RWPE1 (cell line): Measurements from ENCODE around the gene TRAPPC12.
"Not testable (repeated sequence)": the region's sequence is repeated elsewhere in the genome, so short reads cannot be mapped to it uniquely, and the experiment has no call there.

Experiments used
- CTCF ChIA-PET: fragments of 350-600 bp; sonication (Branson Sonifier 250); formaldehyde crosslinking; extraction: SDS; loops from one replicate; lab custom pipeline; 2021; lab: Yijun Ruan, JAX
- POLR2A ChIA-PET: fragments of 400-600 bp; formaldehyde crosslinking; extraction: SDS; loops from one replicate; lab custom pipeline; 2020; ENCODE audit warnings: antibody characterized with exemption; ENCODE audit not compliant: low non-redundant PET; lab: Yijun Ruan, JAX
- DNase-seq: peaks from one replicate; pipeline ENCODE4 v3.0.0; 2012; ENCODE audit warnings: low spot score
- H3K27ac ChIP-seq: fragments of 450-650 bp; 2 replicates; pipeline ENCODE4 v1.5.1; 2017
- TF ChIP-seq, protein P1 (sequence below): fragments of 450-650 bp; conservative IDR thresholded peaks from 2 replicates; pipeline ENCODE4 v1.5.1; 2017; ENCODE audit warnings: low read depth, mild to moderate bottlenecking

Gene TRAPPC12

DNA sequence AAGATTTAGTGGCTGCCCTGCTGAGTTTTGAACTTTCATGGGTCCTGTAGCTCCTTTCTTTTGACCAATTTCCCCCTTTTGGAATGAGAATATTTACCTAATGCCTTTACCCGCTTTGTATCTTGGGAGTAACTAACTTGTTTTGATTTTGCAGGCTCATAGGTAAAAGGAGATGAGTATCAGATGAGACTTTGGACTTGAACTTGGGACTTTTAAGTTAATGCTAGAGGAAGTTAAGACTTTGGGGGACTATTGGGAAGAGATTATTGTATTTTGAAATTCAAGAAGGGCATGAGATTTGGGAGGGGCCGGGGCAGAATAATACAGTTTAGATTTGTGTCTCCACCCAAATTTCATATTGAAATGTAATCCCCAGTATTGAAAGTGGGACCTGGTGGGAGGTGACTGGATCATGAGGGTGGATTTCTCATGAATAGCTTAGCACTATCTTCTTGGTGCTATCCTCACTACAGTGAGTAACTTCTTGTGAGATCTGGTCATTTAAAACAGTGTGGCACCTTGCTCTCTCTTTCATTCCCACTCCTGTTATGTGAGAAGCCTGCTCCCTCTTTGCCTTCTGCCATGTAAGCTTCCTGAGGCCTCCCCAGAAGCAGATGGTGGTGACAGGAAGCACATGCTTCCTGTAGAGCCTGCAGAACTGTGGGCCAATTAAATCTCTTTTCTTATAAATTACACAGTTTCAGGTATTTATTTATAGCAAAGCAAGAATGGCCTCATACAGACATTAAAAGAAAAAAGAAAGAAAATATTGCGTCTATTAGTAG is 133.7 kb downstream of the TRAPPC12 start:
- no peak overlapping the region for H3K27ac ChIP-seq
- DNase-seq: no peak
- TF ChIP-seq, protein P1, sequence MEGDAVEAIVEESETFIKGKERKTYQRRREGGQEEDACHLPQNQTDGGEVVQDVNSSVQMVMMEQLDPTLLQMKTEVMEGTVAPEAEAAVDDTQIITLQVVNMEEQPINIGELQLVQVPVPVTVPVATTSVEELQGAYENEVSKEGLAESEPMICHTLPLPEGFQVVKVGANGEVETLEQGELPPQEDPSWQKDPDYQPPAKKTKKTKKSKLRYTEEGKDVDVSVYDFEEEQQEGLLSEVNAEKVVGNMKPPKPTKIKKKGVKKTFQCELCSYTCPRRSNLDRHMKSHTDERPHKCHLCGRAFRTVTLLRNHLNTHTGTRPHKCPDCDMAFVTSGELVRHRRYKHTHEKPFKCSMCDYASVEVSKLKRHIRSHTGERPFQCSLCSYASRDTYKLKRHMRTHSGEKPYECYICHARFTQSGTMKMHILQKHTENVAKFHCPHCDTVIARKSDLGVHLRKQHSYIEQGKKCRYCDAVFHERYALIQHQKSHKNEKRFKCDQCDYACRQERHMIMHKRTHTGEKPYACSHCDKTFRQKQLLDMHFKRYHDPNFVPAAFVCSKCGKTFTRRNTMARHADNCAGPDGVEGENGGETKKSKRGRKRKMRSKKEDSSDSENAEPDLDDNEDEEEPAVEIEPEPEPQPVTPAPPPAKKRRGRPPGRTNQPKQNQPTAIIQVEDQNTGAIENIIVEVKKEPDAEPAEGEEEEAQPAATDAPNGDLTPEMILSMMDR: no peak
- POLR2A ChIA-PET: no interaction called here
- CTCF ChIA-PET: no interaction called here

GRCh38 chr2:3515438-3515837 is 135.9 kb downstream of the TRAPPC12 start:
- CTCF ChIA-PET, H3K27ac ChIP-seq, DNase-seq, POLR2A ChIA-PET: not testable (repeated sequence)

- POLR2A ChIA-PET: no interaction called here
- no peak overlapping the region for H3K27ac ChIP-seq
- CTCF ChIA-PET: no interaction called here
- TF ChIP-seq, protein P1: no peak
- DNase-seq: no peak
Measured at GRCh38 chr2:3516831-3517230, 137.3 kb downstream of the TRAPPC12 start.

DNA sequence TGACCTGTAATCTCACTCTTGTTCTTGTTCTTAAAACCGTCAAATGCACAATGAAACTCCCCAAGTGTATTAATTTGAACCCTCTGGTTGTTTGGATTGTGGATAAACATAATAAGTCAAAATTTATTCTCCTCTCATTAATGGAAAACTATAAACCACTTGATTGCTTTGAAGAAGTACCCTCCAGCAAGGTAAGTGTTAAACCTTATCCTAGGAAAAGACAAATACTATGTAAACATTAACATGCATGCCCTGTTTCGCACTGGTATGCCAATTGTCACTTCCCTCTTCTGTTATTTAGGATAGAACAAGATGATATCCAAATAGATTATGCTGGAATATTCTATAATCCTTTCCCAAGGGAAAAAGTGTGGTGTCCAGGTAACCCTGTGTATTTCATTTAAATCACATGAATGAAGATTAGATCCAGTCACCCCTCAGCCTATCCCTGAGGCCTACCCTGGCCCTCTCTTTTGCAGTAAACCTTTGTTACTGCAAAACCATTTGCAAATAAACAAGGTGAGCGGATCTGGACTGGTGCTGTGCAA is 138.5 kb downstream of the TRAPPC12 start:
- TF ChIP-seq, protein P1: no peak
- CTCF ChIA-PET: interaction anchor here (0.6 kb wide), 1 partner anchor 40 kb away, joined by 3 read pairs; the partner anchor contains the start of gene RNASEH1
- no peak for DNase-seq
- POLR2A ChIA-PET: no interaction called here
- peak overlapping the region; percentile 95 for H3K27ac ChIP-seq

DNA sequence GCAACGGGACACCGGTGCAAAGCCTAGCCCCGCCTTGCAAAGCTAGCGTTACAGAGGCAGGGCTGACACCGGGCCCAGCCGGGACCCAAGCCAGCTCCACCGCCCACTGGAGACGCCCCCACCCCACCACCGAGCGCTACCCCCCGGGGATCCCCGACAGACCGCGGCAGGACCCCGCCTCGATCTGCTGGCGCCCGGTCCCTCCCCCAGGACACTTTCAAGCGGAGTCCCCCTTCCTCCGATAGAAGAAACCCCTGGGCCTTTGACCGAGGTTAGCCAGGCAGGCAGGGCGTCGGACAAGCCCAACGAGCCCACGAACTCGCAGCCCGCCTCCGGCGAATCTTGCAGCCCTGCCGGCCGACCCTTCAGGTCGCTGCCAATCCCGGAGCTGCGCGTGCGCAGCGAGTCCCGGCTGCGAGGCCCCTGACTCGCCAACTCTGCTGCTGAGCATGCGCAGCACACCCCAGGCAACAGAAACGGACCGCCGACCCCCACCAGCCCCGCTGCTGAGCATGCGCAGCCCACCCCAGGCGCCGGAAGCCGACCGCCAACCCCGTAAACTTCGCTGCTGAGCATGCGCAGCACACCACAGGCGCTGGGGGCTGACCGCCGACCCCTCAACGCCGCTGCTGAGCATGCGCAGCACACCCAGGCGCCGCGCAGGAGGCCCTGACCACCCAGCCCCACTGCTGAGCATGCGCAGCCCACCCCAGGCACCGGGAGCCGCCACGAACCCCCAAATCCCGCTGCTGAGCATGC is 139.2 kb downstream of the TRAPPC12 start:
- H3K27ac ChIP-seq: peak overlapping the region; percentile 95
- DNase-seq: peak; percentile 100
- CTCF ChIA-PET: interaction anchor here (0.6 to 0.7 kb wide), 2 partner anchors 40 to 213 kb away, joined by 3 read pairs; partner anchors contain the start of gene RNASEH1
- TF ChIP-seq, protein P1: no peak
- POLR2A ChIA-PET: no interaction called here

- peak within 1 kb of the TSS; percentile 95 for H3K27ac ChIP-seq
- CTCF ChIA-PET: interaction anchor here (0.6 to 0.7 kb wide), 2 partner anchors 82 to 212 kb away, joined by 3 read pairs; no protein-coding TSS in a partner anchor
Measured at GRCh38 chr2:3519255-3520205, 140.0 kb downstream of the TRAPPC12 start, which contains the start of gene ADI1. Gene ADI1 (minus strand): TSS chr2:3519531. CDS start chr2:3519487, 44 bp downstream.

More at GRCh38 chr2:3519255-3520205, 140.0 kb downstream of the TRAPPC12 start, which contains the start of gene ADI1:
- TF ChIP-seq, protein P1: no peak
- peak; percentile 68 for DNase-seq
- POLR2A ChIA-PET: interaction anchor here (0.6 kb wide), 1 partner anchor 9 kb away, joined by 3 read pairs; no protein-coding TSS in a partner anchor
